SK-N-MC (cell line): Measurements from ENCODE around the gene LRP1B.

Experiments
- EZH2 ChIP-seq: fragments of 200-600 bp; sonication (generic); IDR thresholded peaks from one replicate; pipeline ENCODE4 v1.6.1; 2017; ENCODE audit warnings: antibody characterized with exemption
- FOXP2 ChIP-seq: optimal IDR thresholded peaks from 2 replicates; pipeline ENCODE3; 2011; ENCODE audit warnings: mild to moderate bottlenecking, moderate library complexity; ENCODE audit not compliant: insufficient read depth; ENCODE audit errors: extremely low read length, control extremely low read depth
- POLR2AphosphoS5 ChIP-seq: IDR thresholded peaks from 2 replicates; pipeline ENCODE4 v1.6.1; 2012; ENCODE audit warnings: mild to moderate bottlenecking, low read depth, low read length, borderline replicate concordance

DNA sequence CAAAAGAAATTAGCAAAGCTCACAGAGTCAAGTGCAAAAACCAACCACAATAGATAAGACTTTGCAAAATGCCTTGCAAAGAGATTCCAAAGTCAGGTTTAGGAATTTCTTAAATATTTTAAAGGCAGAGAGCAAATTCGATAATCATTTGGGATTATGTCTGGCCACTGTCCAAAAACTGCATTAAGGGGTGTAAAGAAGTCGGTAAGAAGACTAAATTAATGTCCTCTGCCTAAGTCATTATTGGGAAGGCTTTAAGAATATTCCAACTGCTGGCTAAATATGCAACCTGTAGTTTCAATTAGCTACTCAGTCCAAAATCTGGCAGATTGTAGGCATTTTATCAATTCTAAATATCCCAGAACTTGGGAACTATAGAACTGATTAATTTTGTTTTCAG, 13.7 kb upstream of the LRP1B start:
- TF ChIP-seq EZH2 = no peak
- no peak for TF ChIP-seq POLR2AphosphoS5
- TF ChIP-seq FOXP2 = no peak
